ENCODE data around the gene GDF11.

Gene GDF11

GRCh38 chr12:55694651-55695050, 48.3 kb upstream of the GDF11 start:
- Histone ChIP-seq H3K4me2 (ENCODE audit: low read depth, low read length, poor library complexity, severe bottlenecking) (no peak overlapping the region), H3K9me2 (replicated peaks; ENCODE audit: insufficient read depth, low read length) (no peaks in the 10 kb centered on the region), H3K27me3 (ENCODE audit: low read length) (no peaks in the 10 kb centered on the region), H3K27ac (ENCODE audit: low read depth, low read length) (no peak overlapping the region), H3K9ac (ENCODE audit: low read length) (no peak overlapping the region), H3K4me3 (ENCODE audit: insufficient read depth, low read length, poor library complexity, severe bottlenecking) (no peak overlapping the region), H3K9me3 (ENCODE audit: insufficient read depth, low read length) (no peaks in the 10 kb centered on the region), H3F3A (ENCODE audit: insufficient read depth) (no peaks in the 10 kb centered on the region), H2AFZ (ENCODE audit: low read depth, low read length, severe bottlenecking) (no peak overlapping the region), H3K36me3 (ENCODE audit: low read length) (no peaks in the 10 kb centered on the region), H3K79me2 (ENCODE audit: insufficient read depth, low read length) (no peaks in the 10 kb centered on the region), H4K20me1 (ENCODE audit: low read depth, low read length) (no peaks in the 10 kb centered on the region)
- no peak for TF ChIP-seq EZH2phosphoT487 (conservative IDR thresholded peaks at IDR 0.05; ENCODE audit: low read length)
- no peak for TF ChIP-seq CTCF (IDR thresholded peaks at IDR 0.05; ENCODE audit: insufficient read depth, low read length, poor library complexity, severe bottlenecking)

GRCh38 chr12:55695349-55695748, 47.6 kb upstream of the GDF11 start:
- Histone ChIP-seq H3F3A (ENCODE audit: insufficient read depth) (no peaks in the 10 kb centered on the region), H4K20me1 (ENCODE audit: low read depth, low read length) (no peaks in the 10 kb centered on the region), H3K36me3 (ENCODE audit: low read length) (no peaks in the 10 kb centered on the region), H3K9ac (ENCODE audit: low read length) (no peak overlapping the region), H3K27ac (ENCODE audit: low read depth, low read length) (no peak overlapping the region), H3K9me2 (replicated peaks; ENCODE audit: insufficient read depth, low read length) (no peaks in the 10 kb centered on the region), H2AFZ (ENCODE audit: low read depth, low read length, severe bottlenecking) (no peak overlapping the region), H3K9me3 (ENCODE audit: insufficient read depth, low read length) (no peaks in the 10 kb centered on the region), H3K4me3 (ENCODE audit: insufficient read depth, low read length, poor library complexity, severe bottlenecking) (no peak overlapping the region), H3K27me3 (ENCODE audit: low read length) (no peaks in the 10 kb centered on the region), H3K79me2 (ENCODE audit: insufficient read depth, low read length) (no peaks in the 10 kb centered on the region), H3K4me2 (ENCODE audit: low read depth, low read length, poor library complexity, severe bottlenecking) (no peak overlapping the region)
- TF ChIP-seq CTCF (IDR thresholded peaks at IDR 0.05; ENCODE audit: insufficient read depth, low read length, poor library complexity, severe bottlenecking), result no peak
- TF ChIP-seq EZH2phosphoT487 (conservative IDR thresholded peaks at IDR 0.05; ENCODE audit: low read length), result no peak

GRCh38 chr12:55696141-55696540, 46.8 kb upstream of the GDF11 start:
- H3F3A ChIP-seq (ENCODE audit: insufficient read depth), result no peaks in the 10 kb centered on the region
- no peak overlapping the region for H3K4me3 ChIP-seq (ENCODE audit: insufficient read depth, low read length, poor library complexity, severe bottlenecking)
- no peak for TF ChIP-seq CTCF (IDR thresholded peaks at IDR 0.05; ENCODE audit: insufficient read depth, low read length, poor library complexity, severe bottlenecking)
- no peaks in the 10 kb centered on the region for H3K9me3 ChIP-seq (ENCODE audit: insufficient read depth, low read length)
- H3K9ac ChIP-seq (ENCODE audit: low read length), result no peak overlapping the region
- no peaks in the 10 kb centered on the region for H3K27me3 ChIP-seq (ENCODE audit: low read length)
- H3K79me2 ChIP-seq (ENCODE audit: insufficient read depth, low read length), result no peaks in the 10 kb centered on the region
- no peaks in the 10 kb centered on the region for H3K9me2 ChIP-seq (replicated peaks; ENCODE audit: insufficient read depth, low read length)
- H3K4me2 ChIP-seq (ENCODE audit: low read depth, low read length, poor library complexity, severe bottlenecking), result no peak overlapping the region
- H4K20me1 ChIP-seq (ENCODE audit: low read depth, low read length), result no peaks in the 10 kb centered on the region
- no peak overlapping the region for H2AFZ ChIP-seq (ENCODE audit: low read depth, low read length, severe bottlenecking)
- no peak overlapping the region for H3K27ac ChIP-seq (ENCODE audit: low read depth, low read length)
- H3K36me3 ChIP-seq (ENCODE audit: low read length), result no peaks in the 10 kb centered on the region

Data from SU-DHL-6 (cell line).